ENCODE measurements around the gene PLCB1. TPM values are rescaled to one million over a fixed set of nuclear protein-coding genes. Genes with fewer than 3 reads are reported as not detected.

PLCB1 gene
- total RNA-seq, 1 experiment from 2014 or later = 0.06 TPM

DNA sequence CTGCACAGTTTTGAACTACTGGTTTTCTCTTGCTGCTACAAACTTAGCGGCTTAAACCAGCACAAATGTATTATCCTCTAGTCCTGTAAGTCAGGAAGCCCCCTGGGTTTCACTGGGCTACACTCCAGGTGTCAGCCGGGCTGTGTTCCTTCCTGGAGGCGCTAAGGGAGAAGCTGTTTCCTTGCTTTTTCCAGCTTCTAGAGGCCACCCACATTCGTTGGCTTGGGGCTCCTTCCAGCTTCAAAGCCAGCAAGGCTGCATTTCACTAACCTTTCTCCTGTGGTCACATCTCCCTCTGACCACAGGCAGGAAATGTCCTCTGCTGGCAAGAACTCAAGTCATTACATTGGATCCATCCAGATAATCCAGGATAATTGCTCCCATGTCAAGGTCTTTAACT is 586.2 kb downstream of the PLCB1 start:
- no peak for DNase-seq (ENCODE audit: low read depth)

DNA sequence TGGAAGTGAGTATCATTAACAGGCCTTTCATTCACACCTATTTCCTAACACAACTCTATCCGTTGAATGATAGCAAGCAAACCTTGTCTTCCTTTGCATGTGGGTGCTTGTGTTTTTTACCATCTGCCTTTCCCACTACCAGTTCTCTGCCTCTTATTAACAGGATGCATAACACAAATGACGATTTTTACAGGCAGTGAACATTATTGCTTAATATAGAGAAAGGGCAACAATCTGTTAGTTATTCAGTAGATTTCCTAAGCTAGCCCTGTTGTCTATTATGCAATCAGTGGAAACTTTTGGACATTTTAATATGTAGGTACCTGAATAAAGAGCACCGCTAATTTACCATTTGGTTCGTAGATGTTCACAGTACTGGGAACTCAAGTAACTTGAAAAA is 588.0 kb downstream of the PLCB1 start:
- DNase-seq (ENCODE audit: low read depth) = no peak

DNA sequence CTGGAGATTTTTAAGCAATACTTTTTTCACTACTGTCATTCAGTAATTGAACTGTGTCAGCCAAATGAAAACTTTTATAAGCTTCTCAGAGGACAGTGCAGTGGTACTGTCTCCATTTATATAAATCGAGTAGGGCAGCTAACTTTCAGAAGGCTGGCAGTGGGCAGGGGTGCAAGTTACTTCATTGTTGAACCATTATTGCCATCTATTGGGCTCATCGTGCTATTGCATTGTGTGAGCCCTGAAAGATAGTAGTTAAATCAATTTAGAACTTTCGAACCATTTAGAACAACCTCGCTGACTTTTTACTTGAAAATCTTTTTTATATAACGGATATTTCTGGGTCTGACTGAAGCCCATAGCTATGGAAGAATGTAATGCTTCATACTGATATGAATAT is 589.0 kb downstream of the PLCB1 start:
- DNase-seq (ENCODE audit: low read depth) = peak; percentile 39

DNA sequence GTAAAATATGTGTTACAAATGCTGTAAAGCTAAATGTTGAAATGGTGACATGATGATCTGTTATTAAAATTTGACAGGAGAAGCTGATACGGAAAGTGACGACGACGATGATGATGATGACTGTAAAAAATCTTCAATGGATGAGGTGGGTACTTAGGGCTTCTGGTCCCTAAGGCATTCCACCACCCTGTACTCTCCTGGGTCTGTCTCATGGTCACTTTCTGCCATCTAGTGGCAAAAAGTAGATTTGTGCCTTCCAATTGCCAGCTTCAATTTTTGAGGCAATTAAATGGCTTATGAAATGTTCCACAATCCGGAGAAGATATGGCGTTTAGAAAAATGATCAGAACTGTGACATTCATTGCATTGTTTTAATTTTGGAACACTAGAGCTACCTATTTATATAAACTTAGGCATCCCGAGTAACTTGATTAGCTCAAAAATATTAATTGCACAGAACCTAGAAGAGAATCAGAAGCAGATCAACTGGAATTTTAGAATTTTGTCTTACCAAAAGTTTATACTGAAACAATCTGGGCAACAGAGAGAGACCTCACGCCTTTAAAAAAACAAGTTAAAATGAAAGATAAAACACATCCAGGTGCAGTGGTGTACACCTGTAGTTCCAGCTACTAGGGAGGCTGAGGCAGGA is 590.3 kb downstream of the PLCB1 start:
- peak; percentile 47 for DNase-seq (ENCODE audit: low read depth)

DNA sequence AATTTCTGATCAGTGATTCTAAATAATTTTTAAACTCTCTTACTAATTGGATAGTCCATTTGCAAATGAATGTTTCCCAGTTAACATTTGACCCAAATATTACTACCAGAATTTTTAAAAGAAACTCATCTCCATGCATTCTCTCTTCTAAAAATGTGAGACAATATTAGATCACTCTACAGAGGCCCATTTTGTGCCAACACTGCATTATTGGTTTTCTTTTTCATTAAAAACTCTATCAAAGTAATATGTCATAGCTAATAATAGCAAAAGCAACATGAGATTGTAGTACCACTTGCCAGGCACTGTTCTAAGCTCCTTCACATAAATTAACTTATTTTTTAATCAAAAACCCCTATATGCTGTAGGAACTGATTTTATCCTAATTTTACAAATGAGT is 591.2 kb downstream of the PLCB1 start:
- no peak for DNase-seq (ENCODE audit: low read depth)

DNA sequence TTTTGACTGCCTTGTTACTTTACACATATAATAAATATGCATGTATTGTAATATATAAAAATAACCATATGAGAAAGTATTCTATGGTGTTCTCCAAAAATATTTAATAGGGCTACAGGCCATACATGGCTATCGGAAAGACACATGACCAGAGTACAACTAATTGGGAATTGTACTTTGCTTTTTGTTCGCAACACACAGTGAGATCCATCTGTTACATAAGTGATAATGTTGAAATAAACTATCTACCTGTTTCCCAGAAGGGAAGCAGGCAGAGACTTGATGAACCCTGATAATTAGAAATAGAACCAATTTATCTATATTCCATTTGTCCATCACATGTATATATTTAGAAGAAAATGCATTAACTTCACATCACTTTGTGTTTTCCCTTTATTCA is 592.8 kb downstream of the PLCB1 start:
- no peak for DNase-seq (ENCODE audit: low read depth)

DNA sequence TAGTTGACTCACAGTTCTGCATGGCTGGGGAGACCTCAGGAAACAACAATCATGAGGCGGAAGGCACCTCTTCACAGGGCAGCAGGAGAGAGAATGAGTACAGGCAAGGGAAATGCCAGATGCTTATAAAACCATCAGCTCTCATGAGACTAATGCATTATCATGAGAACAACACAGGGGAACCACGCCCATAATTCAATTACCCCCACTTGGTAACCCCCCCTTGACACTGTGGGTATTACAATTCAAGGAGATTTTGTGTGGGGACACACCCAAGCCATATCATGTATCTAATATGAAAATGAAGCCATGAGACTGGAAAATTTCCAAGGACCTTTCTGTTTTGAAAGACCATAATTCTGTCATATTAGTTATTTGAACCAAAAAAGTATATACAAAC is 594.4 kb downstream of the PLCB1 start:
- DNase-seq (ENCODE audit: low read depth) = no peak

DNA sequence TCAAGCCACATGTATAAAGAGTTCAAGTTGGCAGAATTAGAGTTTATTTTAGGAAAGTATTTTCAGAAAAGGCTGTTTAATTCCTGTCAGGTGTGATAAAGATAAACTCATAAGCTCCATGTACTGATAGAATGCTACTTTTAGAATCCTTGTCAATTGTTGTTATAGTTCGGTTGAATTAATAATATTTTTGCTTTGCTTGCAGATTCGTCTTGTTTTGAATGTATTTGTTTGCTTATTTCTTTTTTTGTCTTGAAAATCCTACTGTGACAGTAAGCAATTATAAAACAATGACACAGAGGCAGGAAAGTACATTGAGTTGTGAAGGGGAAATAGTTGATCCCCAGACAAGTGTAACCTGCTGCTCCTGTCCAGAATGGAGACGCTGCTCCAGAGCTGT is 602.9 kb downstream of the PLCB1 start:
- DNase-seq (ENCODE audit: low read depth) = no peak

DNA sequence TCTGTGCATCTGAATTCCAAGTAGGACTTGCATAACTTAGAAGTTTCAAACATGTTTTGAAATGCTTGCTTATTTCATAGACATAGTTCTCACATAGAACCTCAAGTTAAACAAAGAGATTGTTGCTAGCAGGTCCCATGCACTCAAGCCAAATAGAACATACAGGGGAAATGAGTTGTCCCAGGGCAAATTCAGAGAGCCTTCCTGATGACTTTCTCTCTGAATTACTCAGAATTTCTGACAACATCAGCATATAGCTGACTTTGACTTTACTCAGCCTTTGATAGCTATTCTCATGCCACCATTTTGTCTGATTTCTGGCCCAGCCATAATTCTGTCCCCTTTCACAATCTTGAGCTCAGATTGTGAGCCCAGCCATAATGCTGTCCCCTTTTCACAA is 603.6 kb downstream of the PLCB1 start:
- no peak for DNase-seq (ENCODE audit: low read depth)

DNA sequence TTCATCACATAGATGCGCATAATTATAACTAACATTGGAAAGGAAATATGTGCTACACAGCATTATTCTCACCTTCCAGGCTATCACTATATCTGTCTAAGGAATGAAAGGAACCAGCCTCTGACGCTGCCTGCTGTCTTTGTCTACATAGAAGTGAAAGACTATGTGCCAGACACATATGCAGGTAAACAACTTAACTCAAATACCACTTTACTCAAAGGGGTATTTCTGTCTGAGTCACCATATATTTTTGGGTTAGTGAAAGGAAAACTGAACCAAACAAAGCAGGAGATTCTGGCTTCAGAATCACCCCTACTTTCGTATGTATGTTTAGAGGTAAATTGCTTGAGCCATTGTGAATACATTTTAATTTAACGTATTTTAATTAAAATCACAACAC is 608.2 kb downstream of the PLCB1 start:
- no peak for DNase-seq (ENCODE audit: low read depth)

DNA sequence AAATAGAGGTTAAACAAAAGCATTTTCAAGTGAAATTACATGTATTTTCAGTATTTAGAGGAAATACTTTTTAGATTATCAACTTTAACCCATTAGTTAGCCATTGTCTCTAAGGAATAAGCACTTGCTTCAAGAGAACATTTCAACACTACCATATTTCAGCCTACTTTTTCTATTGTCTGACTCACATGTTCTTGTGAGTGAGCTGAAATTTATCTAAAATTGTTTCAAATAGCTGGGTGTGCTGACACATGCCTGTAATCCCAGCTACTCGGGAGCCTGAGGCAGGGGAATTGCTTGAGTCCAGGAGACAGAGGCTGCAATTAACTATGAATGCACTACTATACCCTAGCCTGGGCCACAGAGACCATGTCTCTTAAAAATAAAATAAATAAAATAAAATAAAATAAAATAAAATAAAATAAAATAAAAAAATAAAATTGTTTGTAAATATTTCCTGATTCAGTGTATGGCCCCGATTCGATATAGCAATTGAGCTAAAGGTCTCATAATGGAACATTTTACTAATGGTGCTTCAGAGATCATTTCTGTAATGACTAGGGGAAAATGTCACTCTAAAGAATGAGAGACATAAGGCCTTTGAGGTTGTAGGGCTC is 612.3 kb downstream of the PLCB1 start:
- DNase-seq (ENCODE audit: low read depth) = peak; percentile 74

DNA sequence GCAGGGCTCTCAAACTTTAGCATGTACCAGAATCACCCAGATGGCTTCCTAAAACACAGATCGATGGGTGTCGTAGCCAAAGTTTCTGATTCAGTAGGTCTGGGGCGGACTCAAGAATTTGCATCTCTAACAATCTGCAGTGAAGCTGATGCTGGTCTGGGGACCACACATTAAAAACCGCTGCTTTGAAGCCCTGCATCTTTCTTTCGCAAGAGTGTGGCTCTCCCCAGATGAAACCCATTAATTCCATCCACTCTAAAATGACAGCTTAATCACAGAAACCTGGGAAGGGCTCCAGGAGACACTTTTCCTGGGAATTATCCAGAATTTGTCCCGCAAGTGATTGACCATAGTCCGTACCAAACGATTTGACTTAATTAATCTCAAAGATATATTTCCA is 617.0 kb downstream of the PLCB1 start:
- DNase-seq (ENCODE audit: low read depth) = no peak

DNA sequence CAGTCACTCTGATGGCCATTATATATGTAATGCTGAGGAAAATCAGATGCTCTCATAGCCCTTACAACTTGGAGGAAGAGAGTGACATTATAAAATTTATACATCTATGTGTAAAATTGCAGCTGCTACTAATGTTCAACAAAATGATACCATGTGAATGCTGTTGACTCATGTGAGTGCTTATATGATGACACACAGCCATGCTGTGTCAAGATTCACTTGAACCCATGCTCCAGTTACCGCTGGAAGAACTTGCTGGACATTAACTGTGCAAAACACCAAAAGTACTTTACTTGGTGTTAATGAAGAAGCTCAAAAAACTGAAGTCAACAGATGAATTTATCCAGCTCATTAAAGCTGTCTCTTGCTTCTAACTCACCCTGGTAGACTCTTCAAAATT is 617.9 kb downstream of the PLCB1 start:
- DNase-seq (ENCODE audit: low read depth) = peak; percentile 80

DNA sequence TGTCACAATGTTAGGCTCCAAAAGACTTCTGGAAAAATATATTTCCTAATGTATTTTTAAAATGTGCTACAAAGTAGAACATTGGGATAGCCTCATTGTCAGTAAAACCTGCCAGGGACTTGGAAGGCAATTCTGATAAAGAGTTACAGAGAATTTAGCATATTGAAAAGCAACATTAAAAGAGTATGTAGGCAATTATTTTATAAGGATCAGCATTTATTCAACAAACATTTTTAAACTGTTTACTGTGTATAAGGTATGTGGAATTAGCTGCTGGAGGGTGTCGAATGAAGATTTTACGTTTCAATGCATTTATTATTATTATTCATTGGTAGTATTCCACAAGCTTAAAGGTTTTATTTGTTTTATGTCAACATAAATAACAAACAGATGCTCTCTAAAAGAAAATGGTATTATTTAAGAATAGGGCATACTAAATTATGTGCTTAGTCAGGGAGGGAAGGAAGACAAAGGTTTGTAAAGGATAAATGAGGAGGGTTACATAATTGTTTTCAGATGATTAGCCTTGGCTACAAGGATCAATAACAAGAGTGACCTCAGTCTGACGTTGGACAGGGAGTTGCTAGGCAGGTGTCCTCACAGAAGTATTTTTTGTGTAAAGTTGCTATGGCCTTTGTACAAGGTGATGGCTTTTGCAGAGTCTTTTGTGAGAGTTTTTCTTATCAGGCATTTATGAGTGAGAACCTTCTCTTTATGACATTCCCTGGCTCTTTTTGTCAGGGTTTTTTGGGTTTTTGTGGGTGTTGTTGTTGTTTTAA is 623.5 kb downstream of the PLCB1 start:
- DNase-seq (ENCODE audit: low read depth) = no peak

DNA sequence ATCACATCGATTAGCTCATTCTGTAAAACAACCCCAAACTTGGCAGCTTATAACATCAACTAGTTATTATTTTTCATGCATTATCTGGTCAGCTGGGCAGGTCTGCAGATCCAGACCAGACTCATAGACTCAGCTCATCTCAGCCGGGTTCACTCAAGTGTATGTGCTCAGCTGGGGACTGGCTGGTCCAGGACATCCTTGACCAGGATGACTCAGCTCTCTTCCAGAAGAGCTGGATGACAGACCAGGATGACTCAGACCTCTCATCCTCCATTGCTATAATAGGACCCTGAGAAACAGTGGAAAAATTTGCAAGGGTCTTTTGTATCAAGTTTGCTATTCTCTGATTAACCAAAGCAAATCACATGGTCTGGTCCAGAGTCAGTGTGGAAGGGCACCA is 624.3 kb downstream of the PLCB1 start:
- DNase-seq (ENCODE audit: low read depth) = peak; percentile 92

DNA sequence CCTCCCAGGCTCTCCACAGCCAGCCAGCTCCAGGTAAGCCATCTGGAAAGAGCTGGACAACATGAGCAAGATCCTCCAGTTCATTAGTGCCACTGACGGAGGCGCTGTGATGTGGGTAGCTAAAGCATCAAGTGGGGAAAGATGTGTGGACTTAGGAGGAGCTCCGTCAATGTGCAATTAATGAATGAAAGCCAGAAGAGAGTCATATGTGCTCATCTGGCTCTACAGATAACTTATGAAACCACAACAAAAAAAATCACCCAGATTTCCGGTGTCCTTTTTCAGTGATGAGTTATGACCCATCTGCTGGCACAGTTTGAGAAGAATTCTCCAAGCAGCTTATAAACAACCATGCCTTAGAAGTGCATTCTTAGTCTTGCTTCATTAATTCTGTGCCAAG is 625.1 kb downstream of the PLCB1 start:
- peak; percentile 87 for DNase-seq (ENCODE audit: low read depth)

DNA sequence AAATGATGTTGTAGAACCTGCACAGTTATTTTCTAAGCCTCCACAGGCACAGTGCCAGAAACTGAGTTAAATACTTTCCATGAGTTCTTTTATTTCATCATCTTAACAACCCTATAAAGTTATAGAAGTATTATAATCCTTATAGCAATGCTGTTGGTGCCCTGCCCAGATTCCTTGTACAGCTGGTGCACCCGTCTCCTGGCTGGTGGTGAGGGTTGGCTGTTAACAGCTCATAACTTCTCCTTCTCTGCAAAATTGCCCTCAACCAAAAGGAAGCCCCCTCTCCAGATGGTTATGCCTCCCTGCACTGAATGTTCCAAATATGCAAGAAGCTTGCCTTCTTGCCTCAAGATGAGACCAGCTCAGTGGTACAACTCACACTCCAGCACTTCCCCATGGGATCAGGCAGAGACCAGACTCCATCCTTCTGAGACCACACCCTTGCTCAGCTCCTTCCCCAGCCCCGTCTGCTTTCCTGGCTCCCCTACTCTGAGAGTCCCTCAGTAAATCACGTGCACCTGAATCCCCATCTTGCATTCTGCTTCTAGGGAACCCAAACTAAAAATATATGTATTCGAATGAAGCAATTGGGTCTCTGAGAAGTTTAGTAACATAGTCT is 632.4 kb downstream of the PLCB1 start:
- DNase-seq (ENCODE audit: low read depth) = peak; percentile 23

DNA sequence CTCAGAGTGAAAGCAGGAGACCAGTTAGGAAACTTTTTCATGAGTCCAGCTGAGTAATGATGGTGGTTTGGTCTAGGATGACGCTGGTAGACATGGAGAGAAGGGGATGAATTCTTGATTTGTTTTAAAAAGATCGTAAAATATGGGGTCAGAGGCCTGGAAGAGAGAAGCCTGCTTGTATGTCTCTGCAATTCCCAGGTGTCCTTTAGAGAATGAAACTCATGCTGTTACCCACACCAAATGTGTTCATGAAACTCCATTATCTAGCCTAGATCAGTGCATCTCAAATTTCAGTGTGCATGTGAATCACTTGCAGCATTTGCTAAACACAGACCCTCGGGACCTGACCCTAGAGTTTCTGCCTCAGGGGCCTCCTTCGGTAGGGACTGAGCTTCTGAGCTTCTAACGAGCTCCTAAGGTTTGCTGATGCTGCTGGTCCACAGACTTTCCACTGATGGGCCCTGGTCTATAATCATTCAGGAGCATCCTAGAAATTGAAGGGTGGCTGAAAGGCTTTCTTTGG is 634.9 kb downstream of the PLCB1 start:
- DNase-seq (ENCODE audit: low read depth) = peak; percentile 25

DNA sequence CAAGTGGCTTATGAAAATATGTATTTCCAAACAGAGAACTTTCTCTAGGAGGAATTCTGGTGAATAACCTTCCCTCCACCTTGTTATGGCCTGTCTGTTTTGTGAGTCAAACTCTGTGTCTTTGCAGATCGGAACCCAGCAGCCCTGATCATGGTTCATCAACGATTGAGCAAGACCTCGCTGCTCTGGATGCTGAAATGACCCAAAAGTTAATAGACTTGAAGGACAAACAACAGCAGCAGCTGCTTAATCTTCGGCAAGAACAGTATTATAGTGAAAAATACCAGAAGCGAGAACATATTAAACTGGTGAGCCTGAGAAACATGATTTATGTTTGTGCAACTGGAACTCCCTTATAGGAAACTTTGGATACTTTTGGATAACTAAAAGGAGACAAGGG is 642.3 kb downstream of the PLCB1 start:
- peak; percentile 75 for DNase-seq (ENCODE audit: low read depth)

DNA sequence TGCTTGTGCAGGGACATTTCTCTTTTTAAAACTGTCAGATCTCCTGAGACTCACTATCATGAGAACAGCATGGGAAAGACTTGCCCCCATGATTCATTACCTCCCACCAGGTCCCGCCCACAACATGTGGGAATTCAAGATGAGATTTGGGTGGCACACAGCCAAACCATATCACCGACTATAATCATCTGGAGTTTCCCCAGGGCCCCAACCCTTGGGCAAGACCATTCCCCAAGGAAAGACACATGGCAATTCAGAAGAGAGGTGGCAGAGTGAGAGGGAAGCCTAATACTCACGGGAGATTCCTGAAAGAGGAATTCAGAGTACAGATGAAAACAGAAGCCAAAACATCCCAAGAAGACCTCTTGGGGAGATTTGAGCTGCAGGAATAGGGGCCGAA is 645.8 kb downstream of the PLCB1 start:
- DNase-seq (ENCODE audit: low read depth) = peak; percentile 27

DNA sequence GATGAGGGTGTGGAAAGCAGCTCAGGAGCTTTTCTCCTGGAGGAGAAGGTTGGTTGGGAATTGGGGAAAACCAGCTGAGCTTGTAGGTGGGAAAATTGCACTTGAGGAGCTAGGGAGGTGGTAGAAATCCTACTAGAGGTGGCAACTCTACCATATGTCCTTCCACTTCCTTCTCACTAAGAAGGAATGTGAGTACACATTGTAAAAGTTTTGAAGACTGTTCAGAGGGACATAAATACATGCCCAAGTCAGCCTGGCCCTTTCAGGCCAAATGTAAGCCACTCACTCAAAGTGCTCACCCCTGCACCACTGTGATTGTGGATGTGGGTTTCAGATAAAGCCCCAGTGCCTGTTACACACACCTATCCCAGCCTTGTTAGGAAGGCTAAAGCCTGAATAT is 646.3 kb downstream of the PLCB1 start:
- DNase-seq (ENCODE audit: low read depth) = no peak

DNA sequence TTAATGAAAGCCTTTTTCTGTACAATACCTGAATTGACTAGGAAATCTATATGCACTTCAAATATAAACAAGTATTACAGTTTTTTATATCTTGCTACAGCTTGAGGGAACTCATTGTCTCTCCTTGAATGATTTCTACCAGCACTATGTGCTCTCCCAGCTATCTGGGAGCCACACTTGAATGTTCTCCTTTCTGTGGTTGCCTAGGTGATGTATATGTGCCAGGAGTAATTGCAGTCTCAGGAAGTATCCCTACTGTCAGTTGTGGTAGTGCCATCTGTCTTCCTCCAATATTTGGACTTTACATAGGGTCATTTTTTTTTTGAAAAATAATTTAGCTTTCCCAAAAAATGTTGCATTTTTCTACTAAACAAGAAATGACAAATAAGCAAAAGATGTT is 648.8 kb downstream of the PLCB1 start:
- no peak for DNase-seq (ENCODE audit: low read depth)
